GM12878 (cell line): ENCODE data around the gene NUDT3. TPM values are rescaled to one million over a fixed set of nuclear protein-coding genes. Genes with fewer than 3 reads are reported as not detected.

ENCODE experiments used
- ATAC-seq: fragments of 200-7000 bp; cut with Tn5 transposase; 3 replicates; pipeline ENCODE4 v1.9.1; 2020; ENCODE audit warnings: mild to moderate bottlenecking, moderate library complexity
- BruUV-seq: library from RNA; stranded (reverse); fragments of 400-500 nt; replicated peaks from 2 replicates; lab custom pipeline; 2021; lab: Mats Ljungman, UMichigan
- CTCF ChIA-PET: fragments of 300-600 bp; sonication (Branson Sonifier 250); formaldehyde crosslinking; extraction: SDS; loops from one replicate; lab custom pipeline; 2021; ENCODE audit warnings: inconsistent platforms; lab: Yijun Ruan, JAX
- POLR2A ChIA-PET: fragments of 350-600 bp; formaldehyde crosslinking; extraction: SDS; loops from one replicate; lab custom pipeline; 2021; ENCODE audit warnings: inconsistent platforms; lab: Charles Lee
- RAD21 ChIA-PET: fragments of 300-600 bp; sonication (Branson Sonifier 250); formaldehyde crosslinking; loops from one replicate; lab custom pipeline; 2023; ENCODE audit warnings: antibody characterized with exemption; ENCODE audit not compliant: unreplicated experiment; lab: Charles Lee
- SMC1A ChIA-PET: fragments of 300-600 bp; sonication (Branson Sonifier 250); formaldehyde crosslinking; loops from one replicate; lab custom pipeline; 2023; ENCODE audit not compliant: unreplicated experiment, uncharacterized antibody; lab: Charles Lee
- DNase-seq: peaks from one replicate; pipeline ENCODE4 v3.0.0-alpha.2; 2011; ENCODE audit warnings: low read depth, low spot score
- FAIRE-seq: peaks from 3 replicates; lab custom pipeline; 2011; peaks lifted over from hg19 to GRCh38; lab: Jason Lieb, UNC
- H2AFZ ChIP-seq: 2 replicates; pipeline ENCODE4 v1.6.0; 2011; ENCODE audit warnings: low read depth, low read length, control low read depth; ENCODE audit not compliant: control insufficient read depth
- H3K27ac ChIP-seq: 2 replicates; pipeline ENCODE4 v1.5.1; 2011; ENCODE audit warnings: control low read depth; ENCODE audit not compliant: control insufficient read depth, insufficient read depth
- H3K27me3 ChIP-seq, 2 experiments: replicated peaks in 1 of 2; 2 replicates each; pipeline versions ENCODE4 v1.6.0 to v1.6.1; 2011; ENCODE audit warnings: low read length in 1 of 2; ENCODE audit not compliant: control insufficient read depth in 2 of 2, insufficient read depth in 2 of 2
- H3K36me3 ChIP-seq, 2 experiments: 2 replicates each; pipeline ENCODE4 v1.5.1; 2011; ENCODE audit warnings: low read length in 1 of 2; ENCODE audit not compliant: control insufficient read depth in 2 of 2, insufficient read depth in 2 of 2
- H3K4me1 ChIP-seq: 2 replicates; pipeline ENCODE4 v1.6.1; 2011; ENCODE audit warnings: mild to moderate bottlenecking, low read length, moderate library complexity, mixed read lengths; ENCODE audit not compliant: control insufficient read depth, insufficient read depth
- H3K4me2 ChIP-seq: 2 replicates; pipeline ENCODE4 v1.6.0; 2011; ENCODE audit warnings: control low read depth; ENCODE audit not compliant: control insufficient read depth, insufficient read depth
- H3K4me3 ChIP-seq: fragments of 200-600 bp; sonication (generic); 2 replicates; pipeline ENCODE4 v1.5.1; 2016
- H3K79me2 ChIP-seq: 2 replicates; pipeline ENCODE4 v1.6.0; 2011; ENCODE audit warnings: low read length; ENCODE audit not compliant: control insufficient read depth, insufficient read depth
- H3K9ac ChIP-seq: 2 replicates; pipeline ENCODE4 v1.8.0; 2011; ENCODE audit warnings: low read length, control low read depth, mixed read lengths; ENCODE audit not compliant: control insufficient read depth, insufficient read depth
- H3K9me3 ChIP-seq: replicated peaks from 3 replicates; pipeline ENCODE4 v1.5.1; 2011; ENCODE audit warnings: mild to moderate bottlenecking, low read length; ENCODE audit not compliant: control insufficient read depth, insufficient read depth
- H4K20me1 ChIP-seq: 2 replicates; pipeline ENCODE4 v1.6.0; 2011; ENCODE audit not compliant: control insufficient read depth, insufficient read depth
- BMI1 ChIP-seq: fragments of 450-650 bp; IDR thresholded peaks from 2 replicates; pipeline ENCODE4 v1.6.1; 2016; ENCODE audit warnings: mild to moderate bottlenecking, moderate library complexity, borderline replicate concordance
- GATAD2B ChIP-seq: fragments of 450-650 bp; conservative IDR thresholded peaks from 2 replicates; pipeline ENCODE4 v1.6.1; 2017; ENCODE audit warnings: low read depth, mild to moderate bottlenecking, moderate library complexity
- IKZF1 ChIP-seq: fragments of 450-650 bp; conservative IDR thresholded peaks from 2 replicates; pipeline ENCODE4 v1.6.1; 2017; ENCODE audit warnings: antibody characterized with exemption, mild to moderate bottlenecking
- IRF5 ChIP-seq: fragments of 450-650 bp; IDR thresholded peaks from 2 replicates; pipeline ENCODE4 v1.6.1; 2017; ENCODE audit warnings: borderline replicate concordance
- KDM1A ChIP-seq: fragments of 200-600 bp; sonication (generic); IDR thresholded peaks from 2 replicates; pipeline ENCODE4 v1.6.1; 2016; ENCODE audit warnings: borderline replicate concordance
- MLLT1 ChIP-seq: fragments of 450-650 bp; IDR thresholded peaks from 2 replicates; pipeline ENCODE4 v1.6.1; 2016; ENCODE audit warnings: mild to moderate bottlenecking
- NFIC ChIP-seq: IDR thresholded peaks from 2 replicates; pipeline ENCODE4 v1.6.1; 2012; ENCODE audit warnings: low read depth, mild to moderate bottlenecking, inconsistent platforms, low read length, moderate library complexity
- NFYB ChIP-seq: IDR thresholded peaks from 2 replicates; pipeline ENCODE4 v1.6.1; 2011; ENCODE audit warnings: low read depth, mild to moderate bottlenecking, low read length, improper control_type of control experiment, moderate library complexity; ENCODE audit not compliant: insufficient read depth
- POLR2AphosphoS2 ChIP-seq: IDR thresholded peaks from 2 replicates; pipeline ENCODE4 v1.6.1; 2011; ENCODE audit warnings: low read depth, mild to moderate bottlenecking, low read length, improper control_type of control experiment, moderate library complexity
- WGBS: methylation state at CpG from one replicate; pipeline ENCODE4 v1.1.6; 2016; ENCODE audit warnings: low lambda C conversion rate; ENCODE audit not compliant: insufficient replicate concordance, insufficient coverage; ENCODE audit errors: missing lambda C conversion rate; 5-methylcytosine and 5-hydroxymethylcytosine counted together
- in situ Hi-C: fragments of 300-500 bp; cut with MboI; formaldehyde crosslinking; loops from 9 replicates; pipeline ENCODE4 v1.14.3; 2018; ENCODE audit warnings: mixed read lengths
- intact Hi-C: fragments of 100-400 bp; cut with micrococcal nuclease; formaldehyde crosslinking; loops from one replicate; pipeline ENCODE4 v1.14.2; 2022; ENCODE audit not compliant: unreplicated experiment
- polyA plus RNA-seq, 11 experiments: library from polyadenylated mRNA; depleted of rRNA in 4 of 11; unstranded in 6 of 11; stranded (reverse) in 5 of 11; fragments of >200 nt; fragmentation: Nextera tagmentation in 4 of 11; fragmentation: Illumina TruSeq in 1 of 11; extraction: Ambion mirVana in 4 of 11; extraction: Trizol in 1 of 11; gene quantifications; 1 replicate in 1 of 11; 2 replicates in 10 of 11; pipeline versions ENCODE4 v1.2.1 to v1.2.3, GENCODE V29; 2011 to 2016; ENCODE audit warnings: inconsistent platforms in 2 of 11, missing spikeins in 2 of 11, low read depth in 1 of 11
- total RNA-seq, 4 experiments: library from RNA; depleted of rRNA in 3 of 4; stranded (reverse); fragments of >200 nt in 3 of 4; fragmentation: Illumina TruSeq in 1 of 4; extraction: Trizol in 1 of 4; gene quantifications; 2 replicates each; pipeline versions ENCODE4 v1.2.1 to v1.2.3, GENCODE V29; 2013 to 2021
- TF ChIP-seq, protein P1 (sequence below): fragments of 450-650 bp; IDR thresholded peaks from 2 replicates; pipeline ENCODE4 v1.6.1; 2017; ENCODE audit warnings: mild to moderate bottlenecking, moderate library complexity

Gene NUDT3
- total and polyA plus RNA-seq, 10 of the 15 experiments (the other 5 are each of a cell fraction or from before 2014, with no cell fraction given), result 2.4 to 32.3 (median 25.5) TPM

- H2AFZ ChIP-seq, result no peak overlapping the region
- no TSS peak for BruUV-seq
- peaks cover 8% of the 10 kb centered on the region for H3K4me1 ChIP-seq
- no peaks in the 10 kb centered on the region for H4K20me1 ChIP-seq
- H3K36me3 ChIP-seq, result no peaks in the 10 kb centered on the region
- intact Hi-C loops (no loop called here), in situ Hi-C loops (no loop called here)
- RAD21 ChIA-PET, result interaction anchor here (4.0 kb wide), 1 partner anchor 32 kb away, joined by 20 read pairs; no protein-coding TSS in a partner anchor
- H3K27me3 ChIP-seq, result no peaks in the 10 kb centered on the region
- ATAC-seq (no peak), FAIRE-seq (no peak), DNase-seq (no peak)
- SMC1A ChIA-PET, result interaction anchor here (0.6 to 1.7 kb wide), 5 partner anchors 9 to 31 kb away, joined by 3 to 9 read pairs (median 4); no protein-coding TSS in a partner anchor
- no peak overlapping the region for H3K4me2 ChIP-seq
- H3K79me2 ChIP-seq, result peaks cover 76% of the 10 kb centered on the region
- WGBS, result 97% methylated on average over 2 of the region's 2 CpGs
- H3K9me3 ChIP-seq, result no peaks in the 10 kb centered on the region
- H3K9ac ChIP-seq, result no peak overlapping the region
- POLR2A ChIA-PET, result interaction anchor here (0.6 to 2.0 kb wide), 4 partner anchors 9 to 36 kb away, joined by 3 to 7 read pairs (median 4); no protein-coding TSS in a partner anchor
- no peak overlapping the region for H3K27ac ChIP-seq
- CTCF ChIA-PET, result interaction anchor here (1.4 kb wide), 2 partner anchors 12 to 24 kb away, joined by 3 to 5 read pairs; no protein-coding TSS in a partner anchor
- no peak overlapping the region for H3K4me3 ChIP-seq
- TF ChIP-seq POLR2AphosphoS2 (no peak), IRF5 (no peak), IKZF1 (no peak), NFYB (no peak), GATAD2B (no peak), MLLT1 (no peak), NFIC (no peak), KDM1A (no peak), BMI1 (no peak)
- TF ChIP-seq, protein P1, sequence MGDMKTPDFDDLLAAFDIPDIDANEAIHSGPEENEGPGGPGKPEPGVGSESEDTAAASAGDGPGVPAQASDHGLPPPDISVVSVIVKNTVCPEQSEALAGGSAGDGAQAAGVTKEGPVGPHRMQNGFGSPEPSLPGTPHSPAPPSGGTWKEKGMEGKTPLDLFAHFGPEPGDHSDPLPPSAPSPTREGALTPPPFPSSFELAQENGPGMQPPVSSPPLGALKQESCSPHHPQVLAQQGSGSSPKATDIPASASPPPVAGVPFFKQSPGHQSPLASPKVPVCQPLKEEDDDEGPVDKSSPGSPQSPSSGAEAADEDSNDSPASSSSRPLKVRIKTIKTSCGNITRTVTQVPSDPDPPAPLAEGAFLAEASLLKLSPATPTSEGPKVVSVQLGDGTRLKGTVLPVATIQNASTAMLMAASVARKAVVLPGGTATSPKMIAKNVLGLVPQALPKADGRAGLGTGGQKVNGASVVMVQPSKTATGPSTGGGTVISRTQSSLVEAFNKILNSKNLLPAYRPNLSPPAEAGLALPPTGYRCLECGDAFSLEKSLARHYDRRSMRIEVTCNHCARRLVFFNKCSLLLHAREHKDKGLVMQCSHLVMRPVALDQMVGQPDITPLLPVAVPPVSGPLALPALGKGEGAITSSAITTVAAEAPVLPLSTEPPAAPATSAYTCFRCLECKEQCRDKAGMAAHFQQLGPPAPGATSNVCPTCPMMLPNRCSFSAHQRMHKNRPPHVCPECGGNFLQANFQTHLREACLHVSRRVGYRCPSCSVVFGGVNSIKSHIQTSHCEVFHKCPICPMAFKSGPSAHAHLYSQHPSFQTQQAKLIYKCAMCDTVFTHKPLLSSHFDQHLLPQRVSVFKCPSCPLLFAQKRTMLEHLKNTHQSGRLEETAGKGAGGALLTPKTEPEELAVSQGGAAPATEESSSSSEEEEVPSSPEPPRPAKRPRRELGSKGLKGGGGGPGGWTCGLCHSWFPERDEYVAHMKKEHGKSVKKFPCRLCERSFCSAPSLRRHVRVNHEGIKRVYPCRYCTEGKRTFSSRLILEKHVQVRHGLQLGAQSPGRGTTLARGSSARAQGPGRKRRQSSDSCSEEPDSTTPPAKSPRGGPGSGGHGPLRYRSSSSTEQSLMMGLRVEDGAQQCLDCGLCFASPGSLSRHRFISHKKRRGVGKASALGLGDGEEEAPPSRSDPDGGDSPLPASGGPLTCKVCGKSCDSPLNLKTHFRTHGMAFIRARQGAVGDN, result no peak
Measured at GRCh38 chr6:34359418-34360158, 32.9 kb downstream of the NUDT3 start.
